Measurements from ENCODE around the gene FAM177B. TPM values are rescaled to one million over a fixed set of nuclear protein-coding genes. Genes with fewer than 3 reads are reported as not detected.
"Not testable (repeated sequence)": the region's sequence is repeated elsewhere in the genome, so short reads cannot be mapped to it uniquely, and the experiment has no call there.

FAM177B gene
- total RNA-seq, 2 donors from 2014 or later = 0.53 TPM; not detected in 1

DNA sequence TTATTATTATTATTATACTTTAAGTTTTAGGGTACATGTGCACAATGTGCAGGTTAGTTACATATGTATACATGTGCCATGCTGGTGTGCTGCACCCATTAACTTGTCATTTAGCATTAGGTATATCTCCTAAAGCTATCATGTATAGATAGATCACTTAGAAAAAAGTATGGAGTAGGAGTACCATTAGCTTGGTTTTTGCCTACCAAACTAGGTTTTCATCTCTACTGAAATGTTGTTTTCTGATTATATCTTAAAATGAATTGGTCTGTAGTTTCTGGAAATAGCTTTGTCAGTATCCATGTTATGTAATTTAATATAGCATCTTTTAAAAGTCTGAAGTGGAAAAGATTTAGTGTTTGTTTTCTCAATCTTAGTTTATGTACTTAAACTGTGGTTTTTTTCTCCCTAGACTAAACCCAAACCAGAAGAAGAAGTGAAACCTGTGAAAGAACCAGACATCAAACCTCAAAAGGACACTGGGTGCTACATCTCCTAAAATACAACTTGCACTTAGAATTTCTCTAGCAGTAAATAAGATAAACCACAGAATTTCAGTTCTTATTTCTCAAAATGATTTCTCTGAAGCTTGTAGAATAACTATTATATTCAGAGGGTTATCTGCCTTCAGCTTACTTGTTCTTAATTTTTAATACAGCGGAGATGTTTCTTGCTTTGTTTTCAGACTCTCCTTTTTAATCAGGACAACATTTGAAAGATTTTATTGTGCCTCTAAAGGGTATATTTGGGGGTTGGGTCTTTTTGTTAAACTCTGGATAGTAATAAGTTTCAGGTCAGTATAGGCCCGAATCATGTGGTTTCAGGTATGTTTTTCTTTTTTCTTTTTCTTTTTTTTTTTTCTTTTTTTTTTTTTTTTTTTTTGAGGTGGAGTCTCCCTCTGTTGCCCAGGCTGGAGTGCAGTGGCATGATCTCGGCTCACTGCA is 4.5 kb upstream of the FAM177B start:
- Mint-ChIP-seq H3K36me3 (peaks cover 6 to 12% of the 10 kb centered on the region in 2 donors), H3K9me3 (no peaks in the 10 kb centered on the region), H3K27ac (no peak overlapping the region)
- ATAC-seq (peak in 1 of 2 donors; percentile 82), DNase-seq (ENCODE audit: low spot score in 2 of 2) (no peak)

DNA sequence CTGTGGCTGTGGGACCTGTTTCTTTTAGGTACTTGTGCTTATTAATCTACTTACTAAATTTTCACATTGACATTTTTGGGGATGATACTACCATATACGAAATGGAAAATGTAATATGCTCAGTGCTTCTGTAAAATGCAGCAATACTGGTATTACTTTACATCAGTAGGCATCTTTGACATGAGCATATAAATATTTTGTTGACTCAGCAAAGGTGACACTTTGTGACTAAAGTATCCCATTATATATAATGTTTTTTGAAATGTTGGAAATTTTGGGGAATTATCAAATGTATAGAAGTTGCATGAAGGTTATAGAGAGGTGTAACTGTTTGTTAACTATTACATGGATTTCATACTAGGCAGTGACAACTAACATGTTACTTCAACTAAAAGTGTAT is 2.3 kb upstream of the FAM177B start:
- no peak for ATAC-seq
- H3K36me3 Mint-ChIP-seq = peaks cover 6 to 12% of the 10 kb centered on the region in 2 donors
- H3K27ac Mint-ChIP-seq = no peak overlapping the region
- DNase-seq (ENCODE audit: low spot score in 2 of 2) = no peak
- no peaks in the 10 kb centered on the region for H3K9me3 Mint-ChIP-seq

DNA sequence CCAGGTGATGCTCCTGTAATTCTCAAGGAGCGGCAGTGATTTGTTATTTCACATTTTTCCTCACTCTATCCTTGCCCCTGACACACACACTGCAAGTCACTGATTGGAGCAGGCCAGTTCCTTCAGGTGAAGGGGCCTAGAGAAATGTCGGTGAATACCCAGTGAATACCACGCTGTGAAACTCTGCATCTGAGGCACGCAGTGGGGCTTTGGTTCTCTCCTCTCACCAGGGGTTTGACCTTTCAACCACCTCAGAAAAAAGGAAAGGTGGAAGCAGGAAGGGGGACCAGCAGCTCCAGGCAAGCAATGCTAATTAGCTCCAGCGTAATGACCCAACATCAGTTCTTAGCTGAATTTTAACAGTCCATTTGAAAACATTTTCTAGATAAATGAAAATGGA is 532 bp upstream of the FAM177B start:
- Mint-ChIP-seq H3K9me3 (no peaks in the 10 kb centered on the region), H3K36me3 (peaks cover 0 to 2% of the 10 kb centered on the region in 2 donors), H3K27ac (no peak overlapping the region)
- ATAC-seq (no peak), DNase-seq (ENCODE audit: low spot score in 2 of 2) (no peak)

DNA sequence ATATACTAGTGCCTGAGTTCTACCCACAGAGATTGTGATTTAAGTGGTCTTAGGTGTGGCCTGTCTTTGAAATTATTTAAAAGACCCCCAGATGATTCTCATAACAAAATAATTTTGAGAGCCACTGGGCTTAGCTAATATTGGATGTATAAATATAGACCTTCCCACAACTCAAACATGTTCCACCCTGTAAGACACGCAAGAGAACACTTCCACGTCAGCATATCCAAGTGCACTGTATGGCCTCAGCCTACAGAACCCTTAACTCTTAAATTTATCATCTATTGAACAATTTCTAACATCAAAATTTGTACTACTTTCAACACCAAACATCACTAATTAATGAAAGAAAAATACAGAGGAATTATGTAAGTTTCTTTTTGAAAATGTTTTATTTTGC is 2.5 kb downstream of the FAM177B start:
- Mint-ChIP-seq H3K36me3 (no peaks in the 10 kb centered on the region), H3K9me3 (no peaks in the 10 kb centered on the region), H3K27ac (no peak overlapping the region)
- ATAC-seq = no peak
- DNase-seq (ENCODE audit: low spot score in 2 of 2) = no peak

DNA sequence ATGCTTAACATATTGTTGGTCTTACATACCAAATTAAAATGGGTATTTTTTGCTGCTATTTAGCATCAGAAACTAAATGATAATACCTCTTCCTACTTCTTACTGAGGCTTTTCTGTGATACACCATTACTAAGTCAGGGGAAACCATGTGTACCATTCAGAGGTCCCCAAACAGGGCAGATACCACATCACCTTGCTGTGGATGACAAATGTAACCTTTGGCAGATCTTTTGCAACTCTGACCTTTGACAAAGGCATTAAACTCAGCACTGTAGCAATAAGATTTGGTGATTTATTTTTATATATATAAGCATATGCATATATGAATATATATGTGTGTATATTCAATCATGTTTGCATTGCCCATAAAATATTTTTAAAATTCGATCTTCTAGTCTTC is 2.9 kb downstream of the FAM177B start:
- Mint-ChIP-seq H3K36me3 (no peaks in the 10 kb centered on the region), H3K27ac (no peak overlapping the region)
- no peak for ATAC-seq

DNA sequence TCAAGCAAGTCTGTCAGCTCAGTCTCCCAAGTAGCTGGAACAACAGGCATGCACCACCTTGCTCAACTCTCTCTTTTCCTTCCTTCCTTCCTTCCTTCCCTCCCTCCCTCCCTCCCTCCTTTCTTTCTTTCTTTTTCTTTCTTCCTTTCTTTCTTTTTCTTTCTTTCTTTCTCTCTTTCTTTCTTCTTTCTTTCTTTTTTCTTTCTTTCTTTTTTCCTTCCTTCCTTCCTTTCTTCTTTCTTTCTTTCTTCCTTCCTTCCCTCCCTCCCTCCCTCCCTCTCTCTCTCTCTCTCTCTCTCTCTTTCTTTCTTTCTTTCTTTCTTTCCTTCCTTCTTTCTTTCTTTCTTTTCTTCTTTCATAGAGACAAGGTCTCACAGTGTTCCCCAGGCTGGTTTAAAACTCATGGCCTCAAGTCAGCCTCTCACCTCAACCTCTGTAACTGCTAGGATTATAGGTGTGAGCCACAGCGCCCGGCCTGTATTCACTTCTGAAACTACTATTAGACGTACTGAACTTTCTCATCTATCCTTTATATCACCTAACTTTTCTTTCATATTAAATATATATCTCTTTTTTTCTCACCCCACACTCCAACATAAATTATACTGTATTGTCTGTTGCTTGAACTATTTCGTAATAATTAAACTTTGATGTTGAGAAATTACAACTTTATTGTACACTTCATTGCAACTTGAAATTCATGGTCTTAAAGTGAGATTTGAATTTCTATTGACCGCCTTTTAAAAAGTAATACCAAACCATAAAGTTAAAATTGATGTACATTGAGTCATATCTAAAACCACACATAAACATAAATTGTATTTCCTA is 4.8 kb downstream of the FAM177B start:
- H3K27ac Mint-ChIP-seq; H3K36me3 Mint-ChIP-seq; ATAC-seq; DNase-seq (ENCODE audit: low spot score in 2 of 2); H3K9me3 Mint-ChIP-seq: not testable (repeated sequence)

More for the DNA sequence above, 2.9 kb downstream of the FAM177B start:
- no peaks in the 10 kb centered on the region for H3K9me3 Mint-ChIP-seq
- DNase-seq (ENCODE audit: low spot score in 2 of 2) = no peak

DNA sequence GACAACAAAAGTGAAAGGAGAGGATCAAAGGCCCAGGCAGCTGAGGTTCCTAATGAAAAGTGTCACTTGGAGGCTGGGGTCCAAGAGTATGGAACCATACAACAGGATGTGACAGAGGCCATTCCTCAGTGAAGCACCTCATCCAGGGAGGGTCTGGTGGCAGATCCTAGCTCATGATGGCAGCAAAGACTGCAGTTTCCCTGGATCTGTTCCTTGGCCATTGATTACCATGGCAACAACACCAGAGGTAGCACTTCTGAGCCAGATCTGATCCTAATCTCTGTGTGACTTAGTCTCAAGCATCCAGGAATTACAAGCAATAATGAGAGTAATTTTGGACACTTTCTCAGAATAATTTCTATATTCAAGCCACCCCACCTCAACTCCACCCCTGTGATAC is 12.9 kb downstream of the FAM177B start:
- ATAC-seq = no peak
- H3K36me3 Mint-ChIP-seq = no peaks in the 10 kb centered on the region
- no peak for DNase-seq (ENCODE audit: low spot score in 2 of 2)
- no peaks in the 10 kb centered on the region for H3K9me3 Mint-ChIP-seq
- no peak overlapping the region for H3K27ac Mint-ChIP-seq

DNA sequence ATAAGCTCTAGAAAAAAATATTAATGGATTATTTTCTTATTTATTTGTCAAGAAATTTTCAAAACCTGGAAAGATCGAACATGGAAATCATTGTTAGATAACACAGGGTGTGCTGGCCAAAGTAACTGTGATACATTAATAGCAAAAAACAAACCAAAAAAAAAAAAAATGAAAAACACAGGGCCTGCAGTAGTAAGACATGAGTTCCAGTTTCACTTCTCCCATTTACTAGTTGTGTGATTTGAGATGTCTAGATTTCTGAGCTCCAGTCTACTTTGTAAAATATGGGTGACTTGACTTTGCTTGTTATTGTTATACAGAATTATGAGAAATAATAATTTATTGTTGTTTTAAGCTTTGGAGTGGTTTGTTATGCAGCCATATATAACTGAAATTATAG is 13.6 kb downstream of the FAM177B start:
- Mint-ChIP-seq H3K9me3 (no peaks in the 10 kb centered on the region), H3K36me3 (no peaks in the 10 kb centered on the region), H3K27ac (no peak overlapping the region)
- ATAC-seq (no peak), DNase-seq (ENCODE audit: low spot score in 2 of 2) (no peak)

DNA sequence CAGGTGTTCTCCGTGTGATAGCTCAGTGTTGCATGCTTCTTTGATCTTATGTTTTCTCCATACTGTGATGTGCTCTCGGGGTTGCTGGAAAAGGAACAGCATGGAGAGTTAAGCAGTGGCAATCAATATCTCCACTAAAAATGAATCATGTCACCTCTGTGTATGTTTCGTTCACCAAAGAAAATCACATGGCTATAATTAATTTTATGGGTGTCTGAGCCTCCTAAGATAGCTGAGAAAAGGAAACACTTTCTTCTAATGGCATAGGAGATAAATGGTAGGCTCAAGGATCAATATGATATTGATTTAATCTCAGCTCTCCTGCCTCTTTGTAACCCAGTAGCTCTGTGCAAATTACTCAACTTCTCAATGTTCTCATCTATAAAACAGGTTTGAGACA is 14.3 kb downstream of the FAM177B start:
- ATAC-seq (no peak), DNase-seq (ENCODE audit: low spot score in 2 of 2) (no peak)
- Mint-ChIP-seq H3K9me3 (no peaks in the 10 kb centered on the region), H3K36me3 (no peaks in the 10 kb centered on the region), H3K27ac (no peak overlapping the region)

DNA sequence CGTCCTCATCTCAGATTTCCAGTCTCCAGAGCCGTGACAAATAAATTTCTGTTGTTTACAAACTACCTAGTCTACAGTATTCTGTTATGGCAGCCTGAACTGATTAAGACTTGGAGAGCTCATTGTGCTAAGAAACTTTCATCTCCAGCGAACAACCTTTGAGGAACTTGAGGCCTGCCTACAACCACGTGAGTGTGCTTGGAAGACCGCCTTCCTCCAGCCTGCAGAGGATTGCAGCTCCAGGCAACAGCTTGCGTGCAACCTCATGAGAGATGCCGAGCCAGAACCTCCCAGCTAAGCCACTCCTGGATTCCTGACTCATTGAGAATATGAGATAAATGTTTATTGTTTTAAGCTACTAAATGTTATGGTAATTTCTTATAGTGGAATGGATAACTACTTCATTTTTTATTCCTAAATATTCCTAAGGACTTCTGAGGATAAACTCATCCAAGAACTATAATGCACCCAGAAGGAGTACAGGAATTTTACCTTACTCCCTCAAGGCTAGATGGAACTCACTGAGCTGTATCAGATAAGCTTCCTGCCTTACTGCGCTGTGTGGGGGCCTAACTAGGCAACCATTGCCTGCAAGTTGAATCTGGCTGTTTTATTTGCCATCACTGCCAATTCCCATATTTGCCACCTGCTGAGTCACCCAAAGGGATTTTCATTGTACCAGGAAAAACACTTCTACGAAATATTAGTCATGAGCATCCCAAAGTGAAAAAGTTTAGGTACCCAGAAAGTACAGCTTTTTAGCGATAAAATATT is 17.6 kb downstream of the FAM177B start:
- ATAC-seq (no peak), DNase-seq (ENCODE audit: low spot score in 2 of 2) (no peak)
- H3K27ac Mint-ChIP-seq = no peak overlapping the region
- H3K9me3 Mint-ChIP-seq = no peaks in the 10 kb centered on the region
- H3K36me3 Mint-ChIP-seq = no peaks in the 10 kb centered on the region

DNA sequence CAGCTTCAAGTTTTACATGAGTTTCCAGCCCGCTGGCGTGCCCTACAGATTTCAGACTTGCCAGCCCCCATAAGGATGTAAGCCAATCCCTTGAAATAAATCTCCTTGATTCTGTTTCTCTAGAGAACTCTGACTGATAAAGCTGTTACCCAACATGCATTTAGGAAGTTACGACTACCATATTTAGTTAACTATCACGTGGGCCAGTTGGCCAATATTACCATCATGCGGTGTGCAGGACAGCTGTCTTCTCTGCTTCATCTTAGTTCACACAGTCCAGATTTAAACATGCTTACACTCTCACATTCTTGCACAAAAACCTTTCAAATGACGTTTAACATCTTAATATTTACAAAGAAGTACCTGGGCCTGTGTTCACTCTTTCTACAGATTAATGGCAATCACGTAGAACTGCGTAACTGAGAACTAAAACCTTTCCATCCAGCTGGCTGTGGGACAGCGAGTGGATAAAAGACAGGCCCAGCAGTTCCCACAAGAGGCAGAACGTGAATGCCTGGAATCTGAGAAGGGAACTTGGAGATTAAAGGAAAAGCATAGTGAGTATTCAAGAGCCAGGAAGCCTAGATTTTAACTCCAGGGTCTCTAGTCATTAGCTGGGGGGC is 20.8 kb downstream of the FAM177B start:
- DNase-seq (ENCODE audit: low spot score in 2 of 2) (no peak), ATAC-seq (no peak)
- H3K36me3 Mint-ChIP-seq = peaks cover 0 to 5% of the 10 kb centered on the region in 2 donors
- peaks cover 0 to 4% of the 10 kb centered on the region in 2 donors for H3K9me3 Mint-ChIP-seq
- H3K27ac Mint-ChIP-seq = no peak overlapping the region

DNA sequence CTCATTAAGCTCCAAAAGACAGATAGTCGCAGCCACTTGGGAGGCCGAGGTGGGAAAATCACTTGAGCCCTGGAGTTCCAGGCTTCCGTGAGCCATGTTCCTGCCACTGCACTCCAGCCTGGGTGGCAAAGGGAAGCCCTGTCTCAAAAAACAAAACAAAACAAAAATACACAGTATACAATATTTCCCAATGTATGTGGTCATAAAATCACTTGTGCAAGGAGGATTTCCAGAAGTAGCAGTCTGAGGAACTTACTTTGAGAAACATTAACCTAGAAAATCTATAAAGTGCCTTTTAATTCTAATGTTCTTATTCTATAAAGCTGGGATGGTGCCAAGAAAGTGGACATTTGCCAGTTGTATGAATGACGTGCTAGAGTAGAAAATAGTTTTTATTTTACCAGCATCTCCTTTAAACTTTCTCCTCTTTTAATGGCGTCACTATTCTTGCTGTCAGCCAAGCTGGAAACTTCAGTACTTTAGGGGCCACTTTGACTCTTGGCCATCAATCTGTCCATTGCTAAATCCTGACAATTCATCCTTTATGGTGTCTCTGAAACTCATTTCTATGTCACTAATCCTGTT is 22.5 kb downstream of the FAM177B start:
- Mint-ChIP-seq H3K27ac (no peak overlapping the region), H3K9me3 (peaks cover 0 to 4% of the 10 kb centered on the region in 2 donors), H3K36me3 (peaks cover 0 to 5% of the 10 kb centered on the region in 2 donors)
- ATAC-seq (no peak), DNase-seq (ENCODE audit: low spot score in 2 of 2) (no peak)

DNA sequence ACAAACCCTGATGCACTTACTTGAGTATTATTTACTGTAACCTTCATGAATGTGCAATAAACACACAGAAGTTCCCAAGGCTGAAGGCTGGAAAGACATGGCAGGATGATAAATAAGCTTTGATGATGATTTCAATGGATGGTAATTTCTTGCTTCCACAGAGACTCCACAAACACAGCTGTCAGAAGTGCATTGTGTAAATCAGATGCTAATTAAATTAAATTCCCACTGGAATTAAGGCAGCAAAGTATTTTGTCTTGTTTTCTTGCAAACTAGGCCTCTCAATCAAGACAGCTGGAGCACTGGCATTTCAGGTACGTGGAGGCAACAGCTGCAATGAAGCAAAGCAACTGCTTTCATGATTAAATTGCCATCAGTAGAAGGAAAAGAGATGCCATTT is 24.1 kb downstream of the FAM177B start:
- Mint-ChIP-seq H3K36me3 (peaks cover 0 to 5% of the 10 kb centered on the region in 2 donors), H3K9me3 (peaks cover 0 to 4% of the 10 kb centered on the region in 2 donors), H3K27ac (no peak overlapping the region)
- ATAC-seq (no peak), DNase-seq (ENCODE audit: low spot score in 2 of 2) (no peak)

DNA sequence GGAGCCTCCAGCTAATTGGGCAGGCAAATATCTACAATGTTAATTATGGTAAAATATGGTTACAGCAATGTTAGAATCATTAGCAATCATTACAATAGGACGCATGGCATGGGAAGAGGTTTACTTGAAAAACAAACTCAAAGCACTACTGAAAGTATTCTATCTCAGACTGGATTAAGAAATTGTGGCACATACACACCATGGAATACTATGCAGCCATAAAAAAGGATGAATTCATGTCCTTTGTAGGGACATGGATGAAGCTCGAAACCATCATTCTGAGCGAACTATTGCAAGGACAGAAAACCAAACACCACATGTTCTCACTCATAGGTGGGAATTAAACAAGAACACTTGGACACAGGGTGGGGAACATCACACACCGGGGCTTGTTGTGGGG is 25.2 kb downstream of the FAM177B start:
- not testable (repeated sequence) for DNase-seq (ENCODE audit: low spot score in 2 of 2); ATAC-seq; H3K9me3 Mint-ChIP-seq; H3K27ac Mint-ChIP-seq; H3K36me3 Mint-ChIP-seq

DNA sequence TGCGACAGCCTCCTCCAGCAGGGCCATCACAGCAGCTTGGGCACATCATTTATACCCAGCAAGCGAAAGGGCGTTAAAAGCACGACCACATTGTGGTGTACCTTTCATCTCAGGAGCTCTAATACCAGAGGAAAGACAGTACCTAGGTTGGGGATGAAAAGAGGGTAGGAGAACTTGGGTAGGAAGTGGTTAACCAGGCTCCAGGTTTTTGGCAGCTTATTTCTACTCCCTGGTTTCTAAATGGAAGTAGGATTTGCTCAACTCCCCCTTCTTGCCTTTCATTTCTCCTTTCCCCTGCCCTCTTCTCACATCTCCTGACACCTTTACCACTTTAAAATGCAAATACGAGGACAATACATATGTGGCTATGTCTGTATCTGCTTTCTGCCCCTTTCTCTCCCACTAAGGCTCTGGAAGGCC is 30.2 kb downstream of the FAM177B start:
- H3K27ac Mint-ChIP-seq = no peak overlapping the region
- DNase-seq (ENCODE audit: low spot score in 2 of 2) = no peak
- peaks cover 13 to 19% of the 10 kb centered on the region in 2 donors for H3K9me3 Mint-ChIP-seq
- no peak for ATAC-seq
- H3K36me3 Mint-ChIP-seq = peaks cover 13 to 27% of the 10 kb centered on the region in 2 donors

DNA sequence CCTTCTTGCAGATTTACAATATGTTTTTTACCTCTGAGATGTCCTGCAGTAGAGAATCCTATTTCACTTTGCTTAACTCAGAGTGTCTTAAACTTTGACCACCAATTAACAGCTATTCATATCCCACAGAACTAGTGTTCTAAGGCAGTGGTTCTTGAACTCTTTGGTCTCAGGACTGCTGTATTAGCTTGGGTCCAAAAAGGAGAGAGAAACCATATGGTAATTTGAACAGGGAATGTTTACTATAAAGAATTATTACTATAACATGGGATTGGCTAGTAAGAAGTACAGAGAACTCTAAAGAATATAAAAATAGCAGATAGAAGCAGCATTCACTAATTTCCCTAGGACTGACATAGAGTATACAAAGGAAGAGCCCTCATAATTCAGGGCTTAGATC is 31.6 kb downstream of the FAM177B start:
- Mint-ChIP-seq H3K27ac (no peak overlapping the region), H3K9me3 (peaks cover 12 to 19% of the 10 kb centered on the region in 2 donors), H3K36me3 (peaks cover 12 to 27% of the 10 kb centered on the region in 2 donors)
- ATAC-seq (no peak), DNase-seq (ENCODE audit: low spot score in 2 of 2) (no peak)

Measured in activated naive CD4-positive, alpha-beta T cell treated with anti-CD3 and anti-CD28 coated beads, Interleukin-2, amount 50 U/mL, for 72 hours (primary cell).